DND-41 (cell line): Measurements from ENCODE around the gene CD1D.

Experiments
- CTCF ChIP-seq: IDR thresholded peaks from 2 replicates; pipeline ENCODE4 v1.5.1; 2012; ENCODE audit warnings: borderline replicate concordance, low read length, moderate library complexity, mild to moderate bottlenecking; ENCODE audit not compliant: poor library complexity, severe bottlenecking; ENCODE audit errors: extremely low read depth
- EZH2 ChIP-seq: IDR thresholded peaks from 3 replicates; pipeline ENCODE4 v1.6.1; 2012; ENCODE audit warnings: borderline replicate concordance, low read depth, mild to moderate bottlenecking, moderate library complexity, low read length, inconsistent platforms; ENCODE audit not compliant: severe bottlenecking

- TF ChIP-seq CTCF = no peak
- no peak for TF ChIP-seq EZH2
Measured at GRCh38 chr1:158227904-158228623, 47.4 kb downstream of the CD1D start.
